Cardiac muscle cell (in vitro differentiated cells and primary cell): ENCODE data around the gene SULT1B1. TPM values are rescaled to one million over a fixed set of nuclear protein-coding genes. Genes with fewer than 3 reads are reported as not detected.
A peak's percentile ranks its signal among the peaks of the same experiment; 100 is the strongest.

Experiments
- DNase-seq, 2 donors: peaks; one replicate each; pipeline versions ENCODE4 v3.0.0 to v3.0.0-alpha.2; 2010 to 2017; ENCODE audit warnings: low read depth in 1 of 2, low spot score in 1 of 2
- H3K27ac ChIP-seq: fragments of 200-600 bp; sonication (generic); 2 replicates; pipeline ENCODE4 v1.5.1; 2016
- H3K27me3 ChIP-seq: fragments of 200-600 bp; sonication (generic); 2 replicates; pipeline ENCODE4 v1.6.0; 2016; ENCODE audit warnings: control low read depth
- H3K36me3 ChIP-seq: fragments of 200-600 bp; sonication (generic); 2 replicates; pipeline ENCODE4 v1.5.1; 2016; ENCODE audit warnings: control low read depth
- H3K4me1 ChIP-seq: fragments of 200-600 bp; sonication (generic); 2 replicates; pipeline ENCODE4 v1.8.1; 2017; ENCODE audit warnings: low read depth, mild to moderate bottlenecking, mixed run types
- H3K4me3 ChIP-seq: fragments of 200-600 bp; sonication (generic); 2 replicates; pipeline ENCODE4 v1.5.1; 2016; ENCODE audit warnings: mild to moderate bottlenecking
- H3K9me3 ChIP-seq: fragments of 200-600 bp; sonication (generic); 2 replicates; pipeline ENCODE4 v1.5.1; 2017; ENCODE audit warnings: low read depth, mild to moderate bottlenecking, control low read depth
- CTCF ChIP-seq: IDR thresholded peaks from 2 replicates; pipeline ENCODE4 v1.5.1; 2012; ENCODE audit warnings: low read depth, mild to moderate bottlenecking, low read length
- polyA plus RNA-seq: library from polyadenylated mRNA; unstranded; fragments of >200 nt; fragmentation: Nextera tagmentation; extraction: Ambion mirVana; gene quantifications from 2 replicates; pipeline ENCODE4 v1.2.1, GENCODE V29; 2016
- total RNA-seq: library from RNA; depleted of rRNA; stranded (reverse); fragments of >200 nt; gene quantifications from 2 replicates; pipeline ENCODE4 v1.2.3, GENCODE V29; 2016

The SULT1B1 gene
- total and polyA plus RNA-seq, 2 experiments from 2014 or later = not detected

DNA sequence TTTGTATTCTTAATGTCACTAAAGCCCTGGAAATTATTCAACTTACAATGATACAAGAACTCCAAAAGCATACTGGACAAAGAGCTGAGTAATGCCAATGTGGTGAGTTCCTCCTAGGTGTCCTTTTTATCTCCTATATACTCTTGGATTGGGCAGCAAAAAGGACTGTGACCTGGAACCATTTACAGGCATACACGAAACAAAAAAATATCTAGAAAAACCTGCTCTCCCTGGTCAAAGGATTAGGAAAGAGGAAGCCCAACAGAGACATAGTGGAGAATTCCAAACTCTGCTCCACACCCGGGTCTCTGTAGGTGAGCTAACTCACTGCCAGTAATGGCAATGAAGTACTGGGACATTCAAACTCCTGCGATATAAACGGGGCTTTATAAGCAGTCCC lies 25.3 kb downstream of the SULT1B1 start:
- H3K27ac ChIP-seq = no peak overlapping the region
- DNase-seq = no peak
- no peaks in the 10 kb centered on the region for H3K36me3 ChIP-seq
- no peak for TF ChIP-seq CTCF
- no peak overlapping the region for H3K4me3 ChIP-seq
- no peaks in the 10 kb centered on the region for H3K4me1 ChIP-seq
- no peaks in the 10 kb centered on the region for H3K27me3 ChIP-seq
- H3K9me3 ChIP-seq = no peaks in the 10 kb centered on the region

- H3K27me3 ChIP-seq = no peaks in the 10 kb centered on the region
- H3K4me3 ChIP-seq = no peak overlapping the region
- no peak for TF ChIP-seq CTCF
- H3K36me3 ChIP-seq = no peaks in the 10 kb centered on the region
- no peaks in the 10 kb centered on the region for H3K9me3 ChIP-seq
- peak in 1 of 2 donors; percentile 40 for DNase-seq
- H3K27ac ChIP-seq = no peak overlapping the region
- H3K4me1 ChIP-seq = no peaks in the 10 kb centered on the region
Observed at GRCh38 chr4:69731847-69732246, 28.6 kb downstream of the SULT1B1 start.

GRCh38 chr4:69731241-69731640 lies 29.2 kb downstream of the SULT1B1 start:
- peak in 1 of 2 donors; percentile 56 for DNase-seq
- Histone ChIP-seq H3K27ac (no peak overlapping the region), H3K4me1 (no peaks in the 10 kb centered on the region), H3K36me3 (no peaks in the 10 kb centered on the region), H3K4me3 (no peak overlapping the region), H3K27me3 (no peaks in the 10 kb centered on the region), H3K9me3 (no peaks in the 10 kb centered on the region)
- no peak for TF ChIP-seq CTCF

- no peak overlapping the region for H3K27ac ChIP-seq
- no peaks in the 10 kb centered on the region for H3K9me3 ChIP-seq
- TF ChIP-seq CTCF = no peak
- H3K36me3 ChIP-seq = no peaks in the 10 kb centered on the region
- no peaks in the 10 kb centered on the region for H3K27me3 ChIP-seq
- DNase-seq = no peak
- no peak overlapping the region for H3K4me3 ChIP-seq
- no peaks in the 10 kb centered on the region for H3K4me1 ChIP-seq
Observed at GRCh38 chr4:69730002-69730401, 30.4 kb downstream of the SULT1B1 start.

DNA sequence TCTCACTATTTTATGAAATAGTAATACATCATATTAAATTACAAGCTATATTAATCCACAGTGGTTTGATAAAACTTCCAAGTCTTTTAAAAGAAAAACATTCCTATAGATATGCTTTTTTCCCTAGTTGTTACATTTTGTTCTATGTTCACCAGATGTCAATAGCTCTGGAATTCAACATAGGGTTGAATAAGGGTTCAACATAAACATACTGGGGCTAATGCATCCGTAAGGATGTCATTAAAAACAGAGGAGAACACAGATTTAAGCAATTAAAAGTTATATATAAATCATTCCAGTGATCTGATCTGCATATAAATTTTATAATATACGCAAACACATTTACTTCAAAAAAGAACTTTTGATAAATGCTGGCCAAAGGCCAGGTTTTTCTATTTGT lies 32.5 kb downstream of the SULT1B1 start:
- Histone ChIP-seq H3K4me1 (no peaks in the 10 kb centered on the region), H3K27ac (no peak overlapping the region), H3K9me3 (no peaks in the 10 kb centered on the region), H3K36me3 (no peaks in the 10 kb centered on the region), H3K27me3 (no peaks in the 10 kb centered on the region), H3K4me3 (no peak overlapping the region)
- no peak for TF ChIP-seq CTCF
- no peak for DNase-seq

DNA sequence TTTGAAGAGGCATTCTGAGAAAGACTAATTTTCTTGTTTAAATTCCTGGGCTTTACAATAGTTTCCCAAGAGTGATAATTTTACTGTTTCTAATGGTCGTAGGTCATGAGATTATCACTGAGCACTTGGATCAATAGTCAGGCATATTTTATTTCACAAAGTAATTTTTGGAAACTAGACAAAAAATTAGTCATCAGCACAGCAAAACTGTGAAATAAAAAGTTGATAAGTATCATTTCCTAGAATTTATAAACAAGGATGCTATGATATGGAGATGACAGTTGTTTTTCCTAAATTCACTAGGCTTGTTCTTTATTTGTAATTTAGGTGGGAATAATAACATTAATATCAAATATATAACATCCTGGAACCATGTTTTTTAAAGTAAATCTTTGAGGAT lies 33.0 kb downstream of the SULT1B1 start:
- no peak overlapping the region for H3K27ac ChIP-seq
- H3K4me1 ChIP-seq = no peaks in the 10 kb centered on the region
- H3K27me3 ChIP-seq = no peaks in the 10 kb centered on the region
- H3K4me3 ChIP-seq = no peak overlapping the region
- TF ChIP-seq CTCF = no peak
- DNase-seq = no peak
- no peaks in the 10 kb centered on the region for H3K9me3 ChIP-seq
- no peaks in the 10 kb centered on the region for H3K36me3 ChIP-seq
